Urinary bladder (tissue), 4 donors: ENCODE measurements around the gene DAB2. TPM values are rescaled to one million over a fixed set of nuclear protein-coding genes. Genes with fewer than 3 reads are reported as not detected.

Experiments
- DNase-seq: peaks from one replicate; pipeline ENCODE4 v3.0.0-alpha.2; 2015; ENCODE audit errors: extremely low spot score
- H3K27ac ChIP-seq: one replicate; pipeline ENCODE4 v1.5.1; 2013; ENCODE audit warnings: low read depth, mild to moderate bottlenecking, moderate library complexity
- H3K36me3 ChIP-seq: one replicate; pipeline ENCODE4 v1.6.1; 2013; ENCODE audit warnings: mild to moderate bottlenecking, moderate library complexity; ENCODE audit not compliant: insufficient read depth
- H3K4me1 ChIP-seq: one replicate; pipeline ENCODE4 v1.6.1; 2013; ENCODE audit warnings: mild to moderate bottlenecking, moderate library complexity; ENCODE audit not compliant: insufficient read depth
- H3K4me3 ChIP-seq: one replicate; pipeline ENCODE4 v1.5.1; 2013; ENCODE audit warnings: low read depth, low read length
- WGBS: extraction: QIAGEN DNeasy Blood & Tissue Kit; methylation state at CpG from one replicate; pipeline ENCODE4 v1.1.7; 2013; 5-methylcytosine and 5-hydroxymethylcytosine counted together
- polyA plus RNA-seq: library from polyadenylated mRNA; stranded (reverse); fragments of 200-250 nt; gene quantifications from one replicate; pipeline ENCODE4 v1.2.3, GENCODE V29; 2013
- total RNA-seq: library from RNA; depleted of rRNA; stranded (reverse); fragments of >200 nt; gene quantifications from one replicate; pipeline ENCODE4 v1.2.3, GENCODE V29; 2014
- donor health status: healthy with polysubstance abuse.
- donor health status: healthy.

DAB2 gene
- total and polyA plus RNA-seq, 2 donors, result 21.4 to 167 TPM

DNA sequence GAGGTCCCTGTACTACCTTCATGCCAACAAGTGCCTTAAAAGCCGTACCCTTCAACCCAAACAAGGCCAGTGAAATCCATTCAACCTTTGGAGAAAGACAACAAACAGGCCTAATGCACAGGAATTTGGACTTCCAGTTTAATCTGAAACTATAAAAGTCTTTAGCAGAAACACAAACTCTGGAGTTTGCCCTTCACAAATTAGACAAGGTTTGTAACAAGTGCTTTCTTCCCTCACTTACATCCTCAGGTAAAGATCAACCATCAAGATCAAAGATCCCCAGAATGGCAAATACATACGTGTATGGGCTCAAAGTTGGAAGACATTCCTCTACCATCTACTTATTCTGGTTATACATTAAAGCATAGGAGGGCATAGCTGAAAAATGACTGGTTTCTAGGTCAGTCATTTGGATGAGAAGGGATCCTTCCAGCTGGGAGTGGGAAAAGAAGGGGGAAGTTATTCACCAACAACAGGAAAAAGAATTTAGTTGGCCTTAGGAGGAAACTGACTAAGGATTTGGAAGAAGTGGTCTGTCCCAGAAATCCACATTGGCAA, 2.0 kb downstream of the DAB2 start:
- H3K27ac ChIP-seq, result peak overlapping the region; percentile 30
- peak overlapping the region; percentile 64 for H3K4me3 ChIP-seq
- peaks cover 1% of the 10 kb centered on the region for H3K4me1 ChIP-seq
- H3K36me3 ChIP-seq, result no peaks in the 10 kb centered on the region
- DNase-seq, result no peak
- WGBS, result 40% methylated on average over 2 of the region's 2 CpGs

GRCh38 chr5:39422036-39422606, 2.7 kb downstream of the DAB2 start:
- DNase-seq, result no peak
- Histone ChIP-seq H3K4me3 (no peak overlapping the region), H3K4me1 (peaks cover 1% of the 10 kb centered on the region)

DNA sequence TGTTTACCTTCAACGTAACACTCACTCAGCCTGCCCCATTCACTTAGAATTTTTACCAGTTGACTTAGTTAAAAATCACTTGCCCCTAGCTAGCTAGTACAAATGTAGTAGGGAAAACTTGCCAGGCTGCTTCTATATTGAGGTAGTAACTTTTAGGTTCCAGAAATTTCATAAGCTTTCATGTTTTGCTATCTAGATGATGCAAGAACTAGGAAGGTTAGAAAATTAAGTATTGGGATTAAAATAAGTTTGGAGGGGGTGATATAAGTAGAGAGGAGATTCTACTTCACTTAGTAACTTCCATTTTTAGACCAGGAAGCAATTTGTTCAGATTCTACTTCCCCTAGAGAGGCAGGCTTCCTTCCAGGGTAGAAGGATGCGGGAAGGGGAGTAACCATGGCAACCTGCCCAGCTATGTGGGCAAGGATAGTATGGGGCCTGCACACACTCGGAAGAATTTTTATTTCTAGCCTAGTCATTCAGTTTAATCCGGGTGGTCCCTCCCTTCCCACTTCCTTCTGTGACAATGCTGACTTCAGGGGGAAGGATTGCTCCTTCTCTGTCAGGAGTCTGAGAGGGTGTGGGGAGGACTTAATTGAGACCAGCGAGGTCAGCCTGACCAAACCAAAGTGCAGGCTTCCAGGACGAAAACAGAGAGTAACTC, 4.2 kb downstream of the DAB2 start:
- no peak overlapping the region for H3K4me3 ChIP-seq
- no peak overlapping the region for H3K27ac ChIP-seq
- no peak for DNase-seq
- WGBS, result 37% methylated on average over 6 of the region's 6 CpGs
- peaks cover 1% of the 10 kb centered on the region for H3K4me1 ChIP-seq
- H3K36me3 ChIP-seq, result no peaks in the 10 kb centered on the region

More at GRCh38 chr5:39422036-39422606, 2.7 kb downstream of the DAB2 start:
- no peaks in the 10 kb centered on the region for H3K36me3 ChIP-seq
- 62% methylated on average over 3 of the region's 3 CpGs for WGBS
- H3K27ac ChIP-seq, result no peak overlapping the region

DNA sequence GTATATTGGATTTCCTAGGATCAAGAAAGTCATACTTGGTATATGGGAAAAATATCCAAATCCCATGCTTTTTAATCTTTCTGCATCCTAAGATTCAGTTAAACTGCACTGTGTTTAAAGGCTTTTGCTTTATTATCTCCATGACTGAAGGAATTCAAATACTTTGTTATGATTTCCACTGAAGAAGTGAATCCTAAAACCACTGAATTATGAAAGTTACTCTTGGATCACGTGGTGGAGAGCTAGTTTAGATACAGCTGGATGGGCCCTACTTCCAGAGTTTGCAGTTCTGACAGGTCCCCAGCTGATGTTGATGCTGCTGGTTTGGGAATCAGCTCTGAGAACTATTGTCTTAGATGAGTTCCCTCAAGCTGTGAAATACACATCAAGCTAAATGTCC, 5.0 kb downstream of the DAB2 start:
- WGBS, result 30% methylated on average over 1 of the region's 1 CpG
- H3K4me1 ChIP-seq, result peaks cover 1% of the 10 kb centered on the region
- H3K4me3 ChIP-seq, result no peak overlapping the region
- no peak overlapping the region for H3K27ac ChIP-seq
- DNase-seq, result no peak
- H3K36me3 ChIP-seq, result no peaks in the 10 kb centered on the region

- no peak overlapping the region for H3K27ac ChIP-seq
- H3K4me3 ChIP-seq, result no peak overlapping the region
- H3K36me3 ChIP-seq, result no peaks in the 10 kb centered on the region
- no peak for DNase-seq
- 73% methylated on average over 3 of the region's 3 CpGs for WGBS
- peaks cover 1% of the 10 kb centered on the region for H3K4me1 ChIP-seq
Observed at GRCh38 chr5:39417979-39418378, 6.8 kb downstream of the DAB2 start.

- H3K4me1 ChIP-seq, result no peaks in the 10 kb centered on the region
- 56% methylated on average over 2 of the region's 2 CpGs for WGBS
- H3K36me3 ChIP-seq, result no peaks in the 10 kb centered on the region
- no peak overlapping the region for H3K4me3 ChIP-seq
- DNase-seq, result no peak
- H3K27ac ChIP-seq, result no peak overlapping the region
Observed at GRCh38 chr5:39415201-39415600, 9.6 kb downstream of the DAB2 start.

- Histone ChIP-seq H3K4me3 (no peak overlapping the region), H3K4me1 (peaks cover 1% of the 10 kb centered on the region), H3K36me3 (no peaks in the 10 kb centered on the region), H3K27ac (no peak overlapping the region)
- DNase-seq, result no peak
Observed at GRCh38 chr5:39414426-39414825, 10.4 kb downstream of the DAB2 start.

- Histone ChIP-seq H3K4me1 (peaks cover 1% of the 10 kb centered on the region), H3K36me3 (no peaks in the 10 kb centered on the region), H3K27ac (no peak overlapping the region), H3K4me3 (no peak overlapping the region)
- DNase-seq, result no peak
Observed at GRCh38 chr5:39413771-39414170, 11.0 kb downstream of the DAB2 start.

DNA sequence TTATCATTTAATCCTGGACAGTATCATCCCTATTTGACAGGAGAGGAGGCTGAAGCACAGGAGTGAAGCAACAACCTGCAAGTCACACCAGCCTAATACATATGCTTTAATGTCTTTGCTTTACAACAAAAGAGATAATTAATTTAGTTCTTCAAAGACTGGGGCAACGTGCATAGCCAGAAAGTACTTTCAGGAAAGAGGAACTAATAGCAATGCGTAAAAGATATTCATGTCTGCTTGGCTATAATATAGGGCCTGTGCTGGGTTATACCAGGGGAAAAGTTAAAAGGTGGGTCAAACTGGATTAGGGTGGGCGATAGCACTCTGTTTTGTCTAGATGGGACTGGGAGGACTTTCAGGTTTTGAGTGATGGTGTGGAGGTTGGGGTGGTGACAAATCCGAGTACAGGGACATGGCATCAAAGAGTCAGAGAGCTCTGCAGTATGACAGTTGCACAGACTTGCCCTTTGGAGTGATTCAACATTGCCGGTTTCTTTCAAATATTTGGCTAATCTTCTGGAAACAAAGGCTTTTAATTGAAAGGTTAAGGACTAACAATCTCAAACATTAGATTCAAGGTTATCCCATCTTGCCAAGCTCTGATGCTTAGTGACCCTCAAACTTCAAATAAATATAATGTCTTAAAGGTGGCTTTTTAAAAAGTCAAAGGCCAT, 11.9 kb downstream of the DAB2 start:
- no peak for DNase-seq
- peaks cover 1% of the 10 kb centered on the region for H3K4me1 ChIP-seq
- 59% methylated on average over 5 of the region's 5 CpGs for WGBS
- H3K36me3 ChIP-seq, result no peaks in the 10 kb centered on the region
- H3K27ac ChIP-seq, result no peak overlapping the region
- H3K4me3 ChIP-seq, result no peak overlapping the region

- Histone ChIP-seq H3K36me3 (no peaks in the 10 kb centered on the region), H3K4me3 (no peak overlapping the region), H3K27ac (no peak overlapping the region), H3K4me1 (peaks cover 1% of the 10 kb centered on the region)
- no peak for DNase-seq
- WGBS, result 95% methylated on average over 4 of the region's 4 CpGs
Observed at GRCh38 chr5:39411985-39412384, 12.8 kb downstream of the DAB2 start.

- no peak overlapping the region for H3K4me3 ChIP-seq
- no peak for DNase-seq
- peaks cover 1% of the 10 kb centered on the region for H3K4me1 ChIP-seq
- H3K36me3 ChIP-seq, result no peaks in the 10 kb centered on the region
- no peak overlapping the region for H3K27ac ChIP-seq
- 3% methylated on average over 1 of the region's 1 CpG for WGBS
Observed at GRCh38 chr5:39411061-39411460, 13.7 kb downstream of the DAB2 start.

DNA sequence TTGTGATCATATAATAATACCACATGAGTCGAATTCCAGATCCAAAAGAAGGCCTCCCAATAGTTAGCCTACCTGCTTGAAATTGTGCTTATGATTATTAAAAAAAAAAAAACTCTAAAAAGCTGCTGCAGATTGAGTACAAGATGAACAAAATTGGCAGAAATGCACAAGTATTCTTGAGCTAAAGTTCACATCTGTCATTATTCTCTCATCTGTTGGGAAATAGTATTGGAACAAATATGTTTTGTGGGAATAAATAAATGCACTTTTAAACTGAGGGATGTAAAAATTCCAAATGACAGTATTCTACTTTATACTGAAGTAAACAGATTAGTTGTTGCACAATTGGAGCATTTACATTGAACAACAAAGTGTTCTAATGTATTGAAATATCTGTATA, 15.7 kb downstream of the DAB2 start:
- Histone ChIP-seq H3K36me3 (no peaks in the 10 kb centered on the region), H3K27ac (no peak overlapping the region), H3K4me1 (peaks cover 1% of the 10 kb centered on the region), H3K4me3 (no peak overlapping the region)
- WGBS, result 80% methylated on average over 1 of the region's 1 CpG
- no peak for DNase-seq

DNA sequence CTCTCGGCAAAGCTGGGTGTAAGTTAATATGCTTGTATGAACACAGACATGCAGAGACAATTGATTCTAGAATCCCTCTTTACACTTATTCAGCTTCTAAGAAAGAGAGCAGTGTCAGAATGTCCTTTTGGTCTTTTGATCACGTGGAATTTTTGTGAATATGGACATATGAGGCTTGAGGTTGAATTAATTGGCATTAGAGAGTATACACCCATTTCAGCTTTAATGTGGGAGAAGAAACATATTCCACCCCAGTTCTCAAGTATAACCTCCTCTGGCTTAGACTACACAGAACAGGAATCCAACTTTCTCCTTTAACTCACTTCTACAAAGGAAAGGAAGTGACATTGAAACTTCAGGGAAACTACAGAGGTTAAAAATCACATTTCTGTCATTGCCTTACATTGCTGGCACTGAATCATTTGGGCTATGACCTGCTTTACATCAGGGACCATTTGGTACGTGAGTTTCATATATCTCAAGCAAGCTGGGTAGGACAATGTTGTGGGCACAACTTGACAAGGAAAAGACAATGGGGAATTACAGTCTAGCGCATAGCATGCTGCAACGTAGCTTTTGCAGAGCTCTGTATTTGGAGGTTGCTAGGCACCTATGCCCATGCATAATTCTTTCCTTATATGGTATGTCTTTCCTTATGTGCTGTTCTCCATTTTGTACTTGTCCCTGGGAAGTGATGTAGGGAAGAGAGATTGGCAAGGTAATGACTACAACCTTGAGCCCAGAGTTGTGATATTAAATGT, 19.5 kb downstream of the DAB2 start:
- Histone ChIP-seq H3K36me3 (no peaks in the 10 kb centered on the region), H3K4me3 (no peak overlapping the region), H3K27ac (no peak overlapping the region), H3K4me1 (peaks cover 2% of the 10 kb centered on the region)
- no peak for DNase-seq
- WGBS, result 59% methylated on average over 5 of the region's 5 CpGs
